HepG2 (cell line): Measurements from ENCODE around the gene R3HDM4. TPM values are rescaled to one million over a fixed set of nuclear protein-coding genes. Genes with fewer than 3 reads are reported as not detected.
A peak's percentile ranks its signal among the peaks of the same experiment; 100 is the strongest.

Experiments
- GATA4 ChIP-seq: sonication (generic); IDR thresholded peaks from 2 replicates; pipeline ENCODE4 v1.6.1; 2016; ENCODE audit warnings: antibody characterized with exemption, low read depth, borderline replicate concordance
- IRF2 ChIP-seq: IDR thresholded peaks from 2 replicates; pipeline ENCODE4 v1.6.1; 2018; ENCODE audit warnings: missing genetic modification reagents, missing compliant biosample characterization
- KDM5A ChIP-seq: fragments of 200-600 bp; sonication (generic); IDR thresholded peaks from 2 replicates; pipeline ENCODE4 v1.7.0; 2018; ENCODE audit warnings: antibody characterized with exemption, mild to moderate bottlenecking, low read length, borderline replicate concordance
- LCORL ChIP-seq, 2 experiments: fragments of 450-650 bp in 1 of 2; sonication (generic) in 1 of 2; formaldehyde crosslinking in 1 of 2; IDR thresholded peaks; 2 replicates each; pipeline versions ENCODE4 v1.5.0 to v1.6.1; 2017 to 2020; ENCODE audit warnings: antibody characterized with exemption in 1 of 2, missing genetic modification reagents in 1 of 2
- NFE2L1 ChIP-seq: sonication (generic); formaldehyde crosslinking; IDR thresholded peaks from 2 replicates; pipeline ENCODE4 v1.4.0; 2020; ENCODE audit warnings: missing genetic modification reagents, mild to moderate bottlenecking, borderline replicate concordance
- POLR2G ChIP-seq: fragments of 200-400 bp; formaldehyde crosslinking; IDR thresholded peaks from 2 replicates; pipeline ENCODE4 v1.6.1; 2018; ENCODE audit warnings: mild to moderate bottlenecking, low read depth, low read length, moderate library complexity
- SRSF1 ChIP-seq: fragments of 200-400 bp; formaldehyde crosslinking; optimal IDR thresholded peaks from 2 replicates; pipeline ENCODE3; 2017; ENCODE audit warnings: mild to moderate bottlenecking, low read depth, low read length, moderate library complexity
- TCF12 ChIP-seq, 2 experiments: fragments of 450-650 bp in 1 of 2; sonication (generic) in 1 of 2; formaldehyde crosslinking in 1 of 2; IDR thresholded peaks; 2 replicates each; pipeline versions ENCODE4 v1.6.1 to v1.8.0; 2017 to 2022; ENCODE audit warnings: antibody characterized with exemption in 1 of 2, mild to moderate bottlenecking in 1 of 2, missing genetic modification reagents in 1 of 2, moderate library complexity in 1 of 2
- ZC3H13 ChIP-seq: sonication (generic); formaldehyde crosslinking; IDR thresholded peaks from 2 replicates; pipeline ENCODE4 v1.8.1; 2023; ENCODE audit warnings: mild to moderate bottlenecking, missing genetic modification reagents, moderate library complexity
- ZNF292 ChIP-seq: sonication (generic); formaldehyde crosslinking; IDR thresholded peaks from 2 replicates; pipeline ENCODE4 v1.8.1; 2022; ENCODE audit warnings: mild to moderate bottlenecking, low read depth, missing genetic modification reagents, borderline replicate concordance
- ZNF510 ChIP-seq: sonication (generic); formaldehyde crosslinking; IDR thresholded peaks from 2 replicates; pipeline ENCODE4 v1.4.0; 2020; ENCODE audit warnings: low read depth, mild to moderate bottlenecking, missing genetic modification reagents
- polyA plus RNA-seq, 8 experiments: library from polyadenylated mRNA; depleted of rRNA in 3 of 8; stranded (reverse) in 7 of 8; unstranded in 1 of 8; fragments of >200 nt; fragmentation: Illumina TruSeq in 4 of 8; extraction: Trizol in 4 of 8; gene quantifications; 2 replicates each; pipeline versions ENCODE4 v1.2.1 to v1.2.3, GENCODE V29; 2011 to 2016; ENCODE audit warnings: low read depth in 4 of 8, missing spikeins in 1 of 8, mixed read lengths in 1 of 8; ENCODE audit not compliant: insufficient read depth in 1 of 8
- total RNA-seq, 5 experiments: library from RNA; depleted of rRNA; stranded (reverse); fragments of >200 nt; fragmentation: Illumina TruSeq; extraction: Trizol; gene quantifications; 2 replicates each; pipeline ENCODE4 v1.2.3, GENCODE V29; 2016; ENCODE audit warnings: low read depth in 1 of 5
- TF ChIP-seq, protein P1 (sequence below): sonication (generic); formaldehyde crosslinking; IDR thresholded peaks from 2 replicates; pipeline ENCODE4 v1.5.0; 2020; ENCODE audit warnings: mild to moderate bottlenecking, missing genetic modification reagents, borderline replicate concordance
- TF ChIP-seq, protein P2 (sequence below): sonication (generic); formaldehyde crosslinking; IDR thresholded peaks from 2 replicates; pipeline ENCODE4 v1.4.0; 2020; ENCODE audit warnings: missing genetic modification reagents
- TF ChIP-seq, protein P3 (sequence below): sonication (generic); formaldehyde crosslinking; conservative IDR thresholded peaks from 2 replicates; pipeline ENCODE4 v1.4.0; 2020; ENCODE audit warnings: missing genetic modification reagents
- TF ChIP-seq, protein P4 (sequence below): sonication (generic); formaldehyde crosslinking; IDR thresholded peaks from 2 replicates; pipeline ENCODE4 v1.4.0; 2020; ENCODE audit warnings: missing genetic modification reagents, borderline replicate concordance

Gene R3HDM4
- total and polyA plus RNA-seq, 2 of the 13 experiments (the other 11 are each of a cell fraction or from before 2014, with no cell fraction given), result 26.2 to 26.9 TPM

DNA sequence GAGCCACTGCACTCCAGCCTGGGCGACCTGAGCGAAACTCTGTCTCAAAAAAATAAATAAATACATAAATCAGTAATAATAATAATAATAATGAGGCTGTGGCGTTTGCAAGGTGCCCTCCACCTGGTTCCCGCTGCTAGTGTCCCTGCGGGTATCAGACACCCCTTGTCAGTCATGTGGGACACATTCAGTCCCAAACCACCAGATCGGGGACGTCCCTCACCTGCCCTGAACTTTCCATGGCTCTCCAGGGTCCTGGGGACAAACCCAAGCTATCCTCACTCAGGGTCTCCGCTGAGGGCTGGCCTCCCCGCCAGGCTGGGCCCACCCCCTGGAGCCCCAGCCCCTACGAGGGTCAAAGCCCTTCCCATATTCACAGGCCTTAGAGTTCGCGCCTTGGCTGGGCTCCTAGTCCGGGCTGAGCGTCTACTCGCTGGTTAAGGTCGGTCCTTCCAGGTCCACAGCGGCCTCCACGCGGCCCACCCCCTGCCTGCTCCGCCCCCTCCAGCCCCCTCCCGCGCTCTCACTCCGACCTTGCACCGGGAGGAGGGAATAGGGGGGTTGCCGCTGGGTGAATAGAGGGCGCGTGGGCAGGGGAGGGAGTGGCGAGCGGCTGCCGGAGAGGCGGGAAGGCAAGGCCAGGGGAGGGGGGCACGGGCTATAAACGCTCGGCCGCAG, 3.8 kb upstream of the R3HDM4 start (continued):
- TF ChIP-seq, protein P1, sequence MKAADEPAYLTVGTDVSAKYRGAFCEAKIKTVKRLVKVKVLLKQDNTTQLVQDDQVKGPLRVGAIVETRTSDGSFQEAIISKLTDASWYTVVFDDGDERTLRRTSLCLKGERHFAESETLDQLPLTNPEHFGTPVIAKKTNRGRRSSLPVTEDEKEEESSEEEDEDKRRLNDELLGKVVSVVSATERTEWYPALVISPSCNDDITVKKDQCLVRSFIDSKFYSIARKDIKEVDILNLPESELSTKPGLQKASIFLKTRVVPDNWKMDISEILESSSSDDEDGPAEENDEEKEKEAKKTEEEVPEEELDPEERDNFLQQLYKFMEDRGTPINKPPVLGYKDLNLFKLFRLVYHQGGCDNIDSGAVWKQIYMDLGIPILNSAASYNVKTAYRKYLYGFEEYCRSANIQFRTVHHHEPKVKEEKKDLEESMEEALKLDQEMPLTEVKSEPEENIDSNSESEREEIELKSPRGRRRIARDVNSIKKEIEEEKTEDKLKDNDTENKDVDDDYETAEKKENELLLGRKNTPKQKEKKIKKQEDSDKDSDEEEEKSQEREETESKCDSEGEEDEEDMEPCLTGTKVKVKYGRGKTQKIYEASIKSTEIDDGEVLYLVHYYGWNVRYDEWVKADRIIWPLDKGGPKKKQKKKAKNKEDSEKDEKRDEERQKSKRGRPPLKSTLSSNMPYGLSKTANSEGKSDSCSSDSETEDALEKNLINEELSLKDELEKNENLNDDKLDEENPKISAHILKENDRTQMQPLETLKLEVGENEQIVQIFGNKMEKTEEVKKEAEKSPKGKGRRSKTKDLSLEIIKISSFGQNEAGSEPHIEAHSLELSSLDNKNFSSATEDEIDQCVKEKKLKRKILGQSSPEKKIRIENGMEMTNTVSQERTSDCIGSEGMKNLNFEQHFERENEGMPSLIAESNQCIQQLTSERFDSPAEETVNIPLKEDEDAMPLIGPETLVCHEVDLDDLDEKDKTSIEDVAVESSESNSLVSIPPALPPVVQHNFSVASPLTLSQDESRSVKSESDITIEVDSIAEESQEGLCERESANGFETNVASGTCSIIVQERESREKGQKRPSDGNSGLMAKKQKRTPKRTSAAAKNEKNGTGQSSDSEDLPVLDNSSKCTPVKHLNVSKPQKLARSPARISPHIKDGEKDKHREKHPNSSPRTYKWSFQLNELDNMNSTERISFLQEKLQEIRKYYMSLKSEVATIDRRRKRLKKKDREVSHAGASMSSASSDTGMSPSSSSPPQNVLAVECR (CRISPR knock-in tag), result no peak
- no peak for TF ChIP-seq ZNF292
- no peak for TF ChIP-seq IRF2 (CRISPR knock-in tag)
- no peak for TF ChIP-seq LCORL (IDR thresholded peaks at IDR 0.05)
- no peak for TF ChIP-seq LCORL (CRISPR knock-in tag; IDR thresholded peaks at IDR 0.05)
- no peak for TF ChIP-seq KDM5A
- TF ChIP-seq ZC3H13, result no peak
- TF ChIP-seq, protein P2, sequence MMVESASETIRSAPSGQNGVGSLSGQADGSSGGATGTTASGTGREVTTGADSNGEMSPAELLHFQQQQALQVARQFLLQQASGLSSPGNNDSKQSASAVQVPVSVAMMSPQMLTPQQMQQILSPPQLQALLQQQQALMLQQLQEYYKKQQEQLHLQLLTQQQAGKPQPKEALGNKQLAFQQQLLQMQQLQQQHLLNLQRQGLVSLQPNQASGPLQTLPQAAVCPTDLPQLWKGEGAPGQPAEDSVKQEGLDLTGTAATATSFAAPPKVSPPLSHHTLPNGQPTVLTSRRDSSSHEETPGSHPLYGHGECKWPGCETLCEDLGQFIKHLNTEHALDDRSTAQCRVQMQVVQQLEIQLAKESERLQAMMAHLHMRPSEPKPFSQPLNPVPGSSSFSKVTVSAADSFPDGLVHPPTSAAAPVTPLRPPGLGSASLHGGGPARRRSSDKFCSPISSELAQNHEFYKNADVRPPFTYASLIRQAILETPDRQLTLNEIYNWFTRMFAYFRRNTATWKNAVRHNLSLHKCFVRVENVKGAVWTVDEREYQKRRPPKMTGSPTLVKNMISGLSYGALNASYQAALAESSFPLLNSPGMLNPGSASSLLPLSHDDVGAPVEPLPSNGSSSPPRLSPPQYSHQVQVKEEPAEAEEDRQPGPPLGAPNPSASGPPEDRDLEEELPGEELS (CRISPR knock-in tag), result 0 out of 2 replicates have a peak, but pooled peaks have one; percentile 5
- TF ChIP-seq POLR2G, result no peak
- no peak for TF ChIP-seq ZNF510 (CRISPR knock-in tag)
- no peak for TF ChIP-seq SRSF1
- 0 out of 2 replicates have a peak, but pooled peaks have one; percentile 17 for TF ChIP-seq GATA4
- TF ChIP-seq TCF12 (IDR thresholded peaks at IDR 0.05), result no peak
- 0 out of 2 replicates have a peak, but pooled peaks have one; percentile 18 for TF ChIP-seq TCF12 (CRISPR knock-in tag; IDR thresholded peaks at IDR 0.05)
- TF ChIP-seq, protein P3, sequence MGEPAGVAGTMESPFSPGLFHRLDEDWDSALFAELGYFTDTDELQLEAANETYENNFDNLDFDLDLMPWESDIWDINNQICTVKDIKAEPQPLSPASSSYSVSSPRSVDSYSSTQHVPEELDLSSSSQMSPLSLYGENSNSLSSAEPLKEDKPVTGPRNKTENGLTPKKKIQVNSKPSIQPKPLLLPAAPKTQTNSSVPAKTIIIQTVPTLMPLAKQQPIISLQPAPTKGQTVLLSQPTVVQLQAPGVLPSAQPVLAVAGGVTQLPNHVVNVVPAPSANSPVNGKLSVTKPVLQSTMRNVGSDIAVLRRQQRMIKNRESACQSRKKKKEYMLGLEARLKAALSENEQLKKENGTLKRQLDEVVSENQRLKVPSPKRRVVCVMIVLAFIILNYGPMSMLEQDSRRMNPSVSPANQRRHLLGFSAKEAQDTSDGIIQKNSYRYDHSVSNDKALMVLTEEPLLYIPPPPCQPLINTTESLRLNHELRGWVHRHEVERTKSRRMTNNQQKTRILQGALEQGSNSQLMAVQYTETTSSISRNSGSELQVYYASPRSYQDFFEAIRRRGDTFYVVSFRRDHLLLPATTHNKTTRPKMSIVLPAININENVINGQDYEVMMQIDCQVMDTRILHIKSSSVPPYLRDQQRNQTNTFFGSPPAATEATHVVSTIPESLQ (CRISPR knock-in tag), result no peak
- TF ChIP-seq, protein P4, sequence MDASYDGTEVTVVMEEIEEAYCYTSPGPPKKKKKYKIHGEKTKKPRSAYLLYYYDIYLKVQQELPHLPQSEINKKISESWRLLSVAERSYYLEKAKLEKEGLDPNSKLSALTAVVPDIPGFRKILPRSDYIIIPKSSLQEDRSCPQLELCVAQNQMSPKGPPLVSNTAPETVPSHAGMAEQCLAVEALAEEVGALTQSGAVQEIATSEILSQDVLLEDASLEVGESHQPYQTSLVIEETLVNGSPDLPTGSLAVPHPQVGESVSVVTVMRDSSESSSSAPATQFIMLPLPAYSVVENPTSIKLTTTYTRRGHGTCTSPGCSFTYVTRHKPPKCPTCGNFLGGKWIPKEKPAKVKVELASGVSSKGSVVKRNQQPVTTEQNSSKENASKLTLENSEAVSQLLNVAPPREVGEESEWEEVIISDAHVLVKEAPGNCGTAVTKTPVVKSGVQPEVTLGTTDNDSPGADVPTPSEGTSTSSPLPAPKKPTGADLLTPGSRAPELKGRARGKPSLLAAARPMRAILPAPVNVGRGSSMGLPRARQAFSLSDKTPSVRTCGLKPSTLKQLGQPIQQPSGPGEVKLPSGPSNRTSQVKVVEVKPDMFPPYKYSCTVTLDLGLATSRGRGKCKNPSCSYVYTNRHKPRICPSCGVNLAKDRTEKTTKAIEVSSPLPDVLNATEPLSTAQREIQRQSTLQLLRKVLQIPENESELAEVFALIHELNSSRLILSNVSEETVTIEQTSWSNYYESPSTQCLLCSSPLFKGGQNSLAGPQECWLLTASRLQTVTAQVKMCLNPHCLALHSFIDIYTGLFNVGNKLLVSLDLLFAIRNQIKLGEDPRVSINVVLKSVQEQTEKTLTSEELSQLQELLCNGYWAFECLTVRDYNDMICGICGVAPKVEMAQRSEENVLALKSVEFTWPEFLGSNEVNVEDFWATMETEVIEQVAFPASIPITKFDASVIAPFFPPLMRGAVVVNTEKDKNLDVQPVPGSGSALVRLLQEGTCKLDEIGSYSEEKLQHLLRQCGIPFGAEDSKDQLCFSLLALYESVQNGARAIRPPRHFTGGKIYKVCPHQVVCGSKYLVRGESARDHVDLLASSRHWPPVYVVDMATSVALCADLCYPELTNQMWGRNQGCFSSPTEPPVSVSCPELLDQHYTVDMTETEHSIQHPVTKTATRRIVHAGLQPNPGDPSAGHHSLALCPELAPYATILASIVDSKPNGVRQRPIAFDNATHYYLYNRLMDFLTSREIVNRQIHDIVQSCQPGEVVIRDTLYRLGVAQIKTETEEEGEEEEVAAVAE, result no peak
- no peak for TF ChIP-seq NFE2L1
